ENCODE results near the gene KRT5.

KRT5 gene

DNA sequence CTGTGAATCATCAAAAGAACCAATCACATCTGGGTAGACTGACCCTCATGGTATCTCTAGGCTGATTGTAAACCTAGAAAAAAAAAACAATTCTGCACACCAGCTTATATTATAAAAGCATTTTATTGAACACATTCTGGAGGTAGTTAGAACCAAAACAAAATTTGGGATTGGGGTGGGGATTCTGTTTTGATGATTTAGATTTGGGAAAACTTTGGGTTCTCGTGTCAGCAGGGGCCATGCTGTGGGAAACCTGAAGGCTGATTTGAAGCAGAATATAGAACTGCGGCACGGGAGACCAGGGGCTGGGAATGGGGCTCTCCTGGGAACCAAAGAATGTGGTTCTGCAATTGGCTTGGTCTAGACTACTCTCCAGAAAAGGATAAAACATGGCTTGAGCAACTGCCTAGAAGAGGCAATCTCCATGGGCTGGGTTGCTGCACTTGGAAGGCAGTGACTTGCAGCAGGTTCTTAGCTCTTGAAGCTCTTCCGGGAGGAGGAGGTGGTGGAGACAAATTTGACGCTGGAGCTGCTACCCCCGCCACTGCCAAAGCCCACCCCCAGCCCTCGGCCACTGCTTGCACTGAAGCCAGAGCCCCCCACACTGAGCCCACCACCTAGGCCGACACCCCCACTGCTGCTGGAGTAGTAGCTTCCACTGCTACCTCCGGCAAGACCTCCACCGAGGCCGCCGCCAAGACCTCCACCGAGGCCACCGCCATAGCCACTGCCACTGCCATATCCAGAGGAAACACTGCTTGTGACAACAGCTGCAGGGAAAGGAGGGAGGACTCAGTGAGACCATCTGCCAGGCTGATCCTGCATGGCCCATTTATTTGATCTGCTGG, 5.5 kb downstream of the KRT5 start:
- no peak for TF ChIP-seq MAX (IDR thresholded peaks at IDR 0.05)
- TF ChIP-seq ZBTB7A (IDR thresholded peaks at IDR 0.05; ENCODE audit: low read depth) = no peak
- no peak for TF ChIP-seq TCF12 (IDR thresholded peaks at IDR 0.05; ENCODE audit: low read depth)
- TF ChIP-seq CREB1 (IDR thresholded peaks at IDR 0.05; ENCODE audit: low read depth) = no peak
- no peak for TF ChIP-seq REST (IDR thresholded peaks at IDR 0.05; ENCODE audit: low read depth)
- TF ChIP-seq, protein P1, sequence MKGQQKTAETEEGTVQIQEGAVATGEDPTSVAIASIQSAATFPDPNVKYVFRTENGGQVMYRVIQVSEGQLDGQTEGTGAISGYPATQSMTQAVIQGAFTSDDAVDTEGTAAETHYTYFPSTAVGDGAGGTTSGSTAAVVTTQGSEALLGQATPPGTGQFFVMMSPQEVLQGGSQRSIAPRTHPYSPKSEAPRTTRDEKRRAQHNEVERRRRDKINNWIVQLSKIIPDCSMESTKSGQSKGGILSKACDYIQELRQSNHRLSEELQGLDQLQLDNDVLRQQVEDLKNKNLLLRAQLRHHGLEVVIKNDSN (IDR thresholded peaks at IDR 0.05) = no peak
- TF ChIP-seq TEAD4 (IDR thresholded peaks at IDR 0.05) = no peak
- TF ChIP-seq RAD21 (IDR thresholded peaks at IDR 0.05; ENCODE audit: low read depth) = no peak
- TF ChIP-seq NFIC (IDR thresholded peaks at IDR 0.05) = no peak
- TF ChIP-seq YY1 (IDR thresholded peaks at IDR 0.05; ENCODE audit: low read depth) = no peak
- TF ChIP-seq TAF1 (IDR thresholded peaks at IDR 0.05; ENCODE audit: low read depth) = no peak
- no peak for TF ChIP-seq EP300 (IDR thresholded peaks at IDR 0.05; ENCODE audit: borderline replicate concordance)
- TF ChIP-seq FOXM1 (IDR thresholded peaks at IDR 0.05; ENCODE audit: borderline replicate concordance, low read depth) = no peak

GRCh38 chr12:52513736-52514135, 6.5 kb downstream of the KRT5 start:
- TF ChIP-seq EP300 (IDR thresholded peaks at IDR 0.05; ENCODE audit: borderline replicate concordance) = no peak
- TF ChIP-seq RAD21 (IDR thresholded peaks at IDR 0.05; ENCODE audit: low read depth) = no peak
- no peak for TF ChIP-seq TCF12 (IDR thresholded peaks at IDR 0.05; ENCODE audit: low read depth)
- no peak for TF ChIP-seq TEAD4 (IDR thresholded peaks at IDR 0.05)
- TF ChIP-seq YY1 (IDR thresholded peaks at IDR 0.05; ENCODE audit: low read depth) = no peak
- TF ChIP-seq MAX (IDR thresholded peaks at IDR 0.05) = no peak
- no peak for TF ChIP-seq CEBPB (IDR thresholded peaks at IDR 0.05)

GRCh38 chr12:52508211-52508610, 12.0 kb downstream of the KRT5 start:
- TF ChIP-seq FOXM1 (IDR thresholded peaks at IDR 0.05; ENCODE audit: borderline replicate concordance, low read depth) (no peak), NFIC (IDR thresholded peaks at IDR 0.05) (no peak), EGR1 (IDR thresholded peaks at IDR 0.05) (no peak), MAX (IDR thresholded peaks at IDR 0.05) (no peak), CEBPB (IDR thresholded peaks at IDR 0.05) (no peak), TEAD4 (IDR thresholded peaks at IDR 0.05) (no peak), TCF12 (IDR thresholded peaks at IDR 0.05; ENCODE audit: low read depth) (no peak), TAF1 (IDR thresholded peaks at IDR 0.05; ENCODE audit: low read depth) (no peak), EP300 (IDR thresholded peaks at IDR 0.05; ENCODE audit: borderline replicate concordance) (no peak), YY1 (IDR thresholded peaks at IDR 0.05; ENCODE audit: low read depth) (no peak), RAD21 (IDR thresholded peaks at IDR 0.05; ENCODE audit: low read depth) (no peak), ZBTB7A (IDR thresholded peaks at IDR 0.05; ENCODE audit: low read depth) (no peak), CREB1 (IDR thresholded peaks at IDR 0.05; ENCODE audit: low read depth) (no peak), REST (IDR thresholded peaks at IDR 0.05; ENCODE audit: low read depth) (no peak)
- TF ChIP-seq, protein P1 (IDR thresholded peaks at IDR 0.05) = no peak

DNA sequence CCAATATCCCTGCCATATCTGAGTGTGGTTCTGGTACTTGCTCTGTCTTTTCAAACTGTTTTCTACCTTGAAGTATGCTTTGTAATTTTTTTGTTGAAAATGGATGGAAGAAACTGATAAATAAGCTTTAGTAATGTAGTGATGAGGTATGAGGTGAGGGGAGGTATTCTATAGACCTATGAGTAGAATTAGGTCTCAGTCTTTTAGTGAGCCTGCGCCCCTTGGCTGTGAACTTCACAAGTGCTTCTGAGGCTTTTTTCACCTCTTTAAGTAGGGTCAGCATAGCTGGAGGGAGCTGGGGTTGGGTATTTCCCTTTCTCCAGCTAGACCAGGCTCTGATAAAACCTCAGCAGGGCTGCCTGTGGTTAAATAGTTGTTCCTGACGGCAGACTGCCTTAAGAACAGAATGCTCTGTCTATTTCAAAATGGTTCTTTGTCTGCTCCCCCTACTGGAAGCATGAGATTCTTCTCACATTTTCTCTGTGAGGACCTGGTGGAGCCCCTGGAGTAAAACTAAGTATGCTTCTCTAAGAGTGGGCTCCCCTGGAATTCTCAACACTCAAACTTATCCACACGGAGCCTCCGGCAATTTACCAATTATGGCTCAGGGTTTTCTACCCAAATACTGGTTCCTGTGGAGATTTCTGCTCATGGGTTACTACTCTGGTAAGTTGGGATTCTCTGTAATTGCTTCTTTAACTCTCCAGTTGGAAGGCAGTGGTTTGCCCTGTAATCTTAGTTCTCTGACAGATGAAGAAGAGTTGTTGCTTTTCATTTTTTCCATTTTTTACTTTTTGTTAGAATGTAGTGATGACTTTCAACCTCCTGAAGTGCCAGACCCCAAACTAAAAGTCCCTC, 13.1 kb downstream of the KRT5 start:
- TF ChIP-seq TCF12 (IDR thresholded peaks at IDR 0.05; ENCODE audit: low read depth) = no peak
- TF ChIP-seq REST (IDR thresholded peaks at IDR 0.05; ENCODE audit: low read depth) = no peak
- TF ChIP-seq, protein P1 (IDR thresholded peaks at IDR 0.05) = no peak
- TF ChIP-seq ZBTB7A (IDR thresholded peaks at IDR 0.05; ENCODE audit: low read depth) = 0 out of 2 replicates have a peak, but pooled peaks have one; percentile 44
- peak; percentile 66 for TF ChIP-seq RAD21 (IDR thresholded peaks at IDR 0.05; ENCODE audit: low read depth)
- peak; percentile 45; the same call in 1 of the 2 replicates for TF ChIP-seq YY1 (IDR thresholded peaks at IDR 0.05; ENCODE audit: low read depth)

All from Ishikawa (cell line).